Measurements from ENCODE around the gene NCAPH2.

NCAPH2 gene

DNA sequence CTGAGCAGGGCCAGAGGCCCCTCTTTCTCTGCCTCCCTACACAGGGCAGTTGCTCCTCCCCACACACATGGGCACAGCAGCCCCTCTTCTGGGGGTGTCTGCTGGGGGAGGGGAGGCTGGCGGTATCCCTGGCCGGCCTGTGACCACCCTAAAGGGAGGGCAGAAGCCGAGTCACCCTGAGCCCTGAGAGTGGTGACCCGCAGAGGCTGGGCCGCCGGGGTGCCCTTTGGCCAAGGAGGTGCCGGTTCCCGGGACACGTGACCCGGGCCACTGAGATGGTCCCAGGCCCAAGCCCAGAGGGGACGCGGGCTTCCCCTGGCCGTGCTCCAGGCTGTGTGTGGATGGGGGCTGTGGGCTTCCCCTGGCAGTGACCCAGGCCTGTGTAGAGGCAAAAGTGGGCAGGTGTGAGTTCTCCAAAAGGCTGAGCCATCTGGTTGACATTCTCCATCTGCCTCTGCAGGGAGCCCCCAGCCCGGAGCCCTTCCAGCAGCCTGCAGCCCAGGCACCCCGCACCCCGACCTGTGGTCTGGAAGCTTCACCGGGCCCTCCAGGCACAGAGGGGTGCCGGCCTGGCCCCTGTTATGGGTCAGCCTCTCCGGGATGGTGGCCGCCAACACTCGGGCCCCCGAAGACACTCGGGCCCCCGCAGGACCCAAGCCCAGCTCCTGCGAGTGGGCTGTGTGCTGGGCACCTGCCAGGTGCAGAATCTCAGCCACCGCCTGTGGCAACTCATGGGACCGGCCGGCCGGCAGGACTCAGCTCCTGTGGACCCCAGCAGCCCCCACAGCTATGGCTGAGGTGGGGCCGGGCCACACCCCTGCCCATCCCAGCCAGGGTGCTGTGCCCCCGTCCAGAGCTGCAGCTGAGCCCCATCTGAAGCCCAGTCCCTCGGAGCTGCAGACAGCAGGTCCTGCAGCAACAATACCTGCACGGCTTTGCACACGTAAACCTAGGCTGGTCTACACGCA is 25.6 kb upstream of the NCAPH2 start:
- peak overlapping the region; percentile 64 for H3K4me3 ChIP-seq (ENCODE audit: low read depth, low read length)

DNA sequence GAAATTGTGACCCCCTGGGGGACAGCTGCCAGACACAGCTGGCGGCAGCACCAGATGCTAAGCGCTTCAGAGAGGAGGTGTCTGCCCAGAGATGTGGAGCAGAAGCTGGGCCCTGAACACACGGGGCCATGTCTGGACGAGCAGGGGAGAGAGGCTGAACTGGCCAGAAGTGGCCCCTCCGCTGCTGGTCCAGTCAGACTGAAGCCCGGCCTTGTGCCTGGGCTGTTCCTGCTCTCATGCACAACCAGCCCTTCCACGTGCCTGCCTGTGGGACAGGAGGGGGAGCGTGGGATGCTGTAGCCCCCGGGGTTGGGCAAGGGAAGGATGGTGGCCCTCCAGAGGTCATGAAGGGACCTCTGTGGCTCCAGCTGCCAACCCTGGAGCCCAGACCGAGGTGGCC is 24.9 kb upstream of the NCAPH2 start:
- no peak for TF ChIP-seq CTCF (IDR thresholded peaks at IDR 0.05; ENCODE audit: low read depth, low read length)
- no peak overlapping the region for H3K4me3 ChIP-seq (ENCODE audit: low read depth, low read length)

More for the DNA sequence above, 25.6 kb upstream of the NCAPH2 start:
- no peak for TF ChIP-seq CTCF (IDR thresholded peaks at IDR 0.05; ENCODE audit: low read depth, low read length)

GRCh38 chr22:50483556-50483955 is 24.5 kb upstream of the NCAPH2 start:
- TF ChIP-seq CTCF (IDR thresholded peaks at IDR 0.05; ENCODE audit: low read depth, low read length): no peak
- no peak overlapping the region for H3K4me3 ChIP-seq (ENCODE audit: low read depth, low read length)

DNA sequence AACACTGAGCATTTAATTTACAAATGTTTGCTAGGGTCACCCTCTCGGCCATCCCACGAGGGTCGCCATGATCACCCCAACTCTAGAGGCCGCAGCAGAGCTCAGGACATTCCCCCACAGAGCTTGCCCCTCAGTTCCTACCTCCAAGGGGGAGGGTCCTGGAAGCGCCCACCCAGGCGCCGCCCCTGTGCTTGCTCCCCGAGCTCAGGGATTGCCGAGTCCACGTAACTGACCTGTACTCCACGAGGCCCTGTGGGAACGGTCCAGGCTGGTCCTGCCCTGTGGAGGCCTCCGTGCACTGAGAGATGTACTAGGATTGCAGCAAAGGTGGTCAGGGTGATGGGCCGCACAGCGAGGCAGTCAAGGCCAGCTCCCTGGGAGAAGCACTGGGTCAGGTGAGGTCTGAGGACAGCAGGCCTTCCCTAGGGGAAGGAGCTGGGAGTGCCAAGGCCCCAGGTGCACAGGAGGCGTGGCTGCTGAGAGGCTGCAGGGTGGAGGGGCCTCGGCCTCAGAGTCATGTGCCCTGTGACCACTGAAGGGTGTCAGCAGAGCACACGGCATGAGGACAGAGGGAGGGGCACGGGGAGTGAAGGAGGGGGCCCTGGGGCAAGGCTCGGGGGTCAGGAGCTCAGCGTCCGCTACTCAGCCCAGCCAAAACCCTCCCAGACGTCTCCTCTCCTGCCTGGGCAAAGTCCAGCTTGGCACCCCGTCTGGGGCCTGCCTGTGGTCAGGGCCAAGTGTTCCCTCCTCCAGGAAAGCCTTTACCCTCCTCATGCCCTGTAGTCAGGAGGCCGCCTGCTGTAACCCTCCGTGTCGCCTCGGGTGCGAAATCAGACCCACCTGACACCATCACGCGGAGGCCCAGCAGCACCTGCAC is 23.8 kb upstream of the NCAPH2 start:
- H3K4me3 ChIP-seq (ENCODE audit: low read depth, low read length): no peak overlapping the region
- no peak for TF ChIP-seq CTCF (IDR thresholded peaks at IDR 0.05; ENCODE audit: low read depth, low read length)

DNA sequence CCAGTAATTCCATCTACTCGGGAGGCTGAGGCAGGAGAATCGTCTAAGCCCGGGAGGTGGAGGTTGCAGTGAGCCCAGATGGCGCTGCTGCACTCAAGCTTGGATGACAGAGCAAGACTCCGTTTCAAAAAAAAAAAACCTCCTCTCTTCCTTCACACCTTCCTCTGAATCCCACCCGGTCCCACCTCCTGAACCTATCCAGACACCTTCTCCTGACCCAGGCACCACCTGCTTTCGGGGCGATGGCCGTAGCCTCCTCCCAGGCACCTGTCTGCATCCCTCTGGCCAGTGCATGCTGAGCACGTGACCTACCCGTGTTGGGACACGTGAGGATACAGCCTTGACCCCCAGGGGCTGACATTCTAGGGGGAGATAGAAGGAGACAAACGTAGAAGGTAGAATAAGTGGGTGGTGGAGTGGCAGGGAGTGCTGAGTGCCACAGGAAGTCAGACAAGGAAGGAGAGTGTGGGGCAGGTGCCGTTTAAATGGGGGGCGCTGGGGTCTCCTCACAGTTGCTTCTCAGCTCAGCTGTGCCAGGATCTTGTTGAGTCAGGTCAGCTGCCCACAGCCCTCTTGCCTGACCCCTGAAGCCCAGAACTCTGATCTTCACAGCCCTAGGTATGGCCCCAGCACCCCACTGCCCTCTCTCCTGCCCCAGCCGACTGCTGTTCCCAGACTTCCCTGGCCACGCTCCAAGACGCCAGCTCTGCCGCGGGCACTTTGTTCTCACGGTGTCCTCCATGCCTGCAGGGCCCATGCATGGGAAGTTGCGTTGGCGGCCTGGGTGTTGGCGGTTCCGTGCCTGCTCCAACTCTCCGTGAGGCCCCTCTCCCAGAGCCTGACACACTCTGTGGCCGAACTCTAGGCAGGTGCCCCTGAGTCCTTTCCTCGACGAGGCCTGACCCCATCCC is 22.5 kb upstream of the NCAPH2 start:
- H3K4me3 ChIP-seq (ENCODE audit: low read depth, low read length): no peak overlapping the region
- TF ChIP-seq CTCF (IDR thresholded peaks at IDR 0.05; ENCODE audit: low read depth, low read length): no peak

DNA sequence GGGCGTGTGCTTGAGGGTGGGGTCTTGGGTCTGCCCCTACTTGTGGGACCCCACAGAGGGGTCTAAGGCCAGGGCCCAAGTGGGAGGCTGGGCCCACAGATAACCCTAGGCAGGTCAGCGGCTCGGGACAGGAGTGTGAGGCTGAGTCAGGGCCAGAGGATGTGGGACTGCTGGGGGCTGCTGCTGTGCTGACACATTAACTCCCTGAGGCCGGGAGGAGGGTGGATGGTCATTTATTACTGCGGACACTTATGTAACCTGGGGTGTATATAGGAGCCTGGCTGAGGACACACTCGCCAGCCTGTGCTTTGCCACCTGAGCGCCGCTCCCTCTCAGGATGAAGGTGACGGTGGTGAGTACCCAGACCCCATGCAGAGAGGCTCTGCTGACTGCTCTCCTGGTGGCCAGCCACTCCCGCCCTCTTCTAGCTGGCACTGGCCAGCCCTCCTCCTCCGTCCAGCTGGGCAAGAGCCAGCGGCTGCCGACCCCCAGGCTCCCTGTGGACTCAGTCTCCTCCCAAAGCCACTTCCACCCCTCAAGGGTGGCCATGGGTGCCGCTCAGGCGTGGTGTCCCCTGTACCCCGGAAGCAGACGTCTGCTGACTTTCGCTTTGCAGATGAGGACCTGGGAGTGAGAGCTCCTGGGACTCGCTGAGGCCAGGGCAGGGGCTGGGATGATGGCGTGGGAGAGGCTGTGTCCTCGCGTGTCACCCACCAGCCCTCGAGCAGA is 21.3 kb upstream of the NCAPH2 start, which contains the start of gene MIOX:
MIOX (plus strand) TSS at position 299 of the 729 bp plus-strand sequence; CDS start at position 338, 39 bp downstream.
- H3K4me3 ChIP-seq (ENCODE audit: low read depth, low read length): no peak within 1 kb of the TSS
- no peak for TF ChIP-seq CTCF (IDR thresholded peaks at IDR 0.05; ENCODE audit: low read depth, low read length)
